Measurements from ENCODE around the gene CSNK1D.

The CSNK1D gene

DNA sequence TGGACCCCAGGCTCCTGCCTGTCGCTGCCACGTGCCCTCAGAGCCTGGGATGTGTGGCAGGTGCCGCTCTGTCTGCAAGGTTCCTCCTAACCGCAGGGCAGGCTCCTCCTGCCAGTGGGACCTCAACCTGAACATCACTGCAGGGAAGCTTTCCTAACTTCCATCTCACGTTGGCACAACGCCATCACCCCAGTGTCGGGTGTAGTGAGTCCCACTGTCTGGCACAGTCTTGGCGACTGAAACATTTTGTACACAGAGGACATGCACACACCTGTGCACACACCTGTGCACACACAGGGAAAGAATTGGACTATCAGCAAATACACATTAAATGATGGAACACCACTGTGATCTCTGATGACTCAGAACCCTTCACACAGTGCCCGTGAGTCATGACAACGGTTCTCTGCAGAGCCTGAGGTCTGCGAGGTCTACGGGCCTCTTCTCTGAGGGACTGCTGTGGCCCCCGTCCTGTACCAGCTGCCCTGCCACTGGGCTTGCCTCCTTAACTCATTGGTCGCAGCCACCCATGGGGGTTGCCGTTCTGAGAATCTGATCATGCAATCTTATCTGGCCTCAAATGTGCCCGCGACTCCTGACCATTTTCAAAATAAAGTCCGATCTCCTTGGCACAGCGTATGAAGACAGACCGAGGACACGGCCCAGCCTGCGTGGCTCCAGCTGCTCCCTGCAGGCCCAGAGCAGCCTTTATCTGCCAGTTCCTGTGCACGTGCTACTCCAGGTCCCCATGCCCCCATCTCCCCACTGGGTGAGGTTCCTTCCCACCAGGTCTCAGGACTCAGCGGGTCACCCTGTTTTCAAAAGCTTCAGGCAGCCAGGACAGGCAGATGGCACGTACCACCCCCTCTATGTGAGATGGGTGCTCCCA, 68.4 kb downstream of the CSNK1D start:
- Histone ChIP-seq H4K20me1 (ENCODE audit: control insufficient read depth, insufficient read depth, low read depth, low read length) (no peaks in the 10 kb centered on the region), H3K27me3 (ENCODE audit: control insufficient read depth, low read length) (no peaks in the 10 kb centered on the region), H3K4me1 (ENCODE audit: control insufficient read depth, low read length) (peaks cover 13% of the 10 kb centered on the region), H3K27ac (ENCODE audit: low read depth, low read length) (no peak overlapping the region), H3K4me2 (ENCODE audit: low read length) (peak overlapping the region; percentile 61; the same call in 1 of the 2 replicates), H3K79me2 (ENCODE audit: control insufficient read depth, low read length) (no peaks in the 10 kb centered on the region), H3K9me3 (ENCODE audit: control insufficient read depth, insufficient read depth, low read length) (no peaks in the 10 kb centered on the region), H3K36me3 (ENCODE audit: control insufficient read depth, low read length) (0 out of 2 replicates have a peak, but pooled peaks cover 2% of the 10 kb centered on the region), H3K9me2 (replicated peaks; ENCODE audit: control insufficient read depth, low read length) (no peaks in the 10 kb centered on the region), H3K4me3 (ENCODE audit: low read length) (no peak overlapping the region), H3F3A (ENCODE audit: control insufficient read depth, insufficient read depth) (no peaks in the 10 kb centered on the region)
- TF ChIP-seq EZH2phosphoT487 (IDR thresholded peaks at IDR 0.05; ENCODE audit: borderline replicate concordance, low read length): no peak
- TF ChIP-seq CTCF (IDR thresholded peaks at IDR 0.05; ENCODE audit: low read depth, low read length, poor library complexity, severe bottlenecking): no peak

- Histone ChIP-seq H3F3A (ENCODE audit: control insufficient read depth, insufficient read depth) (no peaks in the 10 kb centered on the region), H3K27ac (ENCODE audit: low read depth, low read length) (no peak overlapping the region), H3K9me3 (ENCODE audit: control insufficient read depth, insufficient read depth, low read length) (no peaks in the 10 kb centered on the region)
Measured at GRCh38 chr17:82203920-82204319, 69.6 kb downstream of the CSNK1D start.

DNA sequence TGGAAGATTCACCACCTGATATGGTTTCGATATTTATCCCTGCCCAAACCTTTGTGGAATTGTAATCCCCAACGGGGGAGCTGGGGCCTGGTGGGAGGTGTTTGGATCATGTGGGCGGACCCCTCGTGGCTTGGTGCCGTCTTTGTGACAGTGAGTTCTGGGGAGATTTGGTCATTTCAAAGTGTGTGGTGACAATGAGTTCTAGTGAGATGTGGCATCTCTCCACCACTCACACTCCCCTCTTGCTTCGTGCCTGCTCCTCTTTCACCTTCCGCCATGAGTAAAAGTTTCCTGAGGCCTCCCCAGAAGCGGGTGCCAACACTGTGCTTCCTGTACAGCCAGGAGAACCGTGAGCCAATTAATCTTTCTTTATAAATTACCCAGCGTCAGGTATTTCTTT, 70.5 kb downstream of the CSNK1D start:
- Histone ChIP-seq H4K20me1 (ENCODE audit: control insufficient read depth, insufficient read depth, low read depth, low read length) (no peaks in the 10 kb centered on the region), H3K4me1 (ENCODE audit: control insufficient read depth, low read length) (peaks cover 10% of the 10 kb centered on the region), H3K9me2 (replicated peaks; ENCODE audit: control insufficient read depth, low read length) (no peaks in the 10 kb centered on the region), H3K27ac (ENCODE audit: low read depth, low read length) (no peak overlapping the region), H3K79me2 (ENCODE audit: control insufficient read depth, low read length) (no peaks in the 10 kb centered on the region), H3F3A (ENCODE audit: control insufficient read depth, insufficient read depth) (no peaks in the 10 kb centered on the region), H3K4me2 (ENCODE audit: low read length) (no peak overlapping the region), H3K4me3 (ENCODE audit: low read length) (no peak overlapping the region), H3K9me3 (ENCODE audit: control insufficient read depth, insufficient read depth, low read length) (no peaks in the 10 kb centered on the region), H3K36me3 (ENCODE audit: control insufficient read depth, low read length) (0 out of 2 replicates have a peak, but pooled peaks cover 2% of the 10 kb centered on the region), H3K27me3 (ENCODE audit: control insufficient read depth, low read length) (no peaks in the 10 kb centered on the region)
- TF ChIP-seq EZH2phosphoT487 (IDR thresholded peaks at IDR 0.05; ENCODE audit: borderline replicate concordance, low read length) (no peak), CTCF (IDR thresholded peaks at IDR 0.05; ENCODE audit: low read depth, low read length, poor library complexity, severe bottlenecking) (no peak)

More at GRCh38 chr17:82203920-82204319, 69.6 kb downstream of the CSNK1D start:
- TF ChIP-seq EZH2phosphoT487 (IDR thresholded peaks at IDR 0.05; ENCODE audit: borderline replicate concordance, low read length) (no peak), CTCF (IDR thresholded peaks at IDR 0.05; ENCODE audit: low read depth, low read length, poor library complexity, severe bottlenecking) (no peak)
- Histone ChIP-seq H3K9me2 (replicated peaks; ENCODE audit: control insufficient read depth, low read length) (no peaks in the 10 kb centered on the region), H3K79me2 (ENCODE audit: control insufficient read depth, low read length) (no peaks in the 10 kb centered on the region), H4K20me1 (ENCODE audit: control insufficient read depth, insufficient read depth, low read depth, low read length) (no peaks in the 10 kb centered on the region), H3K4me1 (ENCODE audit: control insufficient read depth, low read length) (peaks cover 13% of the 10 kb centered on the region), H3K4me2 (ENCODE audit: low read length) (no peak overlapping the region), H3K36me3 (ENCODE audit: control insufficient read depth, low read length) (0 out of 2 replicates have a peak, but pooled peaks cover 2% of the 10 kb centered on the region), H3K27me3 (ENCODE audit: control insufficient read depth, low read length) (no peaks in the 10 kb centered on the region), H3K4me3 (ENCODE audit: low read length) (no peak overlapping the region)
